C4-2B (cell line): ENCODE measurements around the gene RBMS1.

Experiments used
- CTCF ChIP-seq: fragments of 450-650 bp; conservative IDR thresholded peaks from 2 replicates; pipeline ENCODE4 v1.5.1; 2017; ENCODE audit warnings: mild to moderate bottlenecking
- ZFX ChIP-seq: fragments of 450-650 bp; IDR thresholded peaks from 2 replicates; pipeline ENCODE4 v1.6.1; 2017

- no peak for TF ChIP-seq CTCF
- no peak for TF ChIP-seq ZFX
Measured at GRCh38 chr2:160417745-160418397, 75.7 kb downstream of the RBMS1 start.
